IMR-90 (cell line): ENCODE results near the gene ASB13. TPM values are rescaled to one million over a fixed set of nuclear protein-coding genes. Genes with fewer than 3 reads are reported as not detected.

Experiments
- ATAC-seq: fragments of 200-7000 bp; cut with Tn5 transposase; 2 replicates; pipeline ENCODE4 v1.9.1; 2020; ENCODE audit warnings: low read depth, mild to moderate bottlenecking, moderate library complexity
- BruUV-seq: library from RNA; stranded (reverse); fragments of 400-500 nt; replicated peaks from 2 replicates; lab custom pipeline; 2021; lab: Mats Ljungman, UMichigan
- CTCF ChIA-PET: fragments of 300-600 bp; formaldehyde crosslinking; extraction: SDS; loops from one replicate; lab custom pipeline; 2021; ENCODE audit warnings: antibody characterized with exemption; lab: Yijun Ruan, JAX
- POLR2A ChIA-PET: fragments of 300-600 bp; sonication (Branson Sonifier 250); formaldehyde crosslinking; loops from one replicate; lab custom pipeline; 2022; ENCODE audit warnings: antibody characterized with exemption; ENCODE audit not compliant: unreplicated experiment; lab: Charles Lee
- DNase-seq: peaks from one replicate; pipeline ENCODE4 v3.0.0; 2013
- H2AFZ ChIP-seq: replicated peaks from 2 replicates; pipeline ENCODE3; 2013; ENCODE audit warnings: low read length, mild to moderate bottlenecking; ENCODE audit not compliant: poor library complexity
- H2AK5ac ChIP-seq: 2 replicates; pipeline ENCODE4 v1.6.1; 2013; ENCODE audit warnings: low read depth, low read length, inconsistent platforms
- H2AK9ac ChIP-seq: replicated peaks from 2 replicates; pipeline ENCODE3; 2013; ENCODE audit warnings: mild to moderate bottlenecking, low read depth, low read length, moderate library complexity; ENCODE audit not compliant: poor library complexity
- H2BK120ac ChIP-seq: 2 replicates; pipeline ENCODE4 v1.6.1; 2013; ENCODE audit warnings: low read depth, low read length, inconsistent platforms
- H2BK15ac ChIP-seq: 3 replicates; pipeline ENCODE4 v1.6.1; 2013; ENCODE audit warnings: low read depth, low read length, inconsistent platforms
- H2BK20ac ChIP-seq: 2 replicates; pipeline ENCODE4 v1.6.1; 2013; ENCODE audit warnings: low read depth, mild to moderate bottlenecking, inconsistent platforms, low read length, moderate library complexity
- H2BK5ac ChIP-seq: 2 replicates; pipeline ENCODE4 v1.6.1; 2013; ENCODE audit warnings: mild to moderate bottlenecking, low read depth, low read length, inconsistent platforms; ENCODE audit not compliant: poor library complexity, severe bottlenecking
- H3K14ac ChIP-seq: replicated peaks from 2 replicates; pipeline ENCODE4 v1.6.1; 2013; ENCODE audit warnings: low read depth, low read length, inconsistent platforms
- H3K18ac ChIP-seq: 2 replicates; pipeline ENCODE4 v1.6.1; 2013; ENCODE audit warnings: low read depth, low read length, control low read depth
- H3K23ac ChIP-seq: 2 replicates; pipeline ENCODE4 v1.6.1; 2013; ENCODE audit warnings: low read depth, low read length, inconsistent platforms
- H3K27ac ChIP-seq: 2 replicates; pipeline ENCODE4 v1.5.1; 2013; ENCODE audit warnings: mild to moderate bottlenecking, control low read depth, low read length; ENCODE audit not compliant: insufficient read depth
- H3K27me3 ChIP-seq: 2 replicates; pipeline ENCODE4 v1.6.1; 2013; ENCODE audit warnings: low read length; ENCODE audit not compliant: control insufficient read depth, insufficient read depth
- H3K36me3 ChIP-seq: 2 replicates; pipeline ENCODE4 v1.6.1; 2013; ENCODE audit warnings: low read length, mixed read lengths; ENCODE audit not compliant: control insufficient read depth, insufficient read depth
- H3K4ac ChIP-seq: 2 replicates; pipeline ENCODE4 v1.6.1; 2013; ENCODE audit warnings: low read depth, low read length, inconsistent platforms
- H3K4me1 ChIP-seq: 2 replicates; pipeline ENCODE4 v1.6.1; 2013; ENCODE audit warnings: low read length, mixed read lengths; ENCODE audit not compliant: control insufficient read depth, insufficient read depth
- H3K4me2 ChIP-seq: 2 replicates; pipeline ENCODE4 v1.6.1; 2013; ENCODE audit warnings: low read depth, mild to moderate bottlenecking, control low read depth, low read length, moderate library complexity
- H3K4me3 ChIP-seq: 2 replicates; pipeline ENCODE4 v1.5.1; 2013; ENCODE audit warnings: low read depth, mild to moderate bottlenecking, control low read depth, low read length, moderate library complexity; ENCODE audit not compliant: insufficient read depth
- H3K56ac ChIP-seq: 2 replicates; pipeline ENCODE4 v1.6.1; 2013; ENCODE audit warnings: low read length, inconsistent platforms; ENCODE audit not compliant: insufficient read depth; ENCODE audit errors: extremely low read depth
- H3K79me1 ChIP-seq, 2 experiments: 2 replicates each; pipeline ENCODE4 v1.6.1; 2013; ENCODE audit warnings: low read length in 2 of 2, inconsistent platforms in 1 of 2, low read depth in 1 of 2
- H3K9ac ChIP-seq: 2 replicates; pipeline ENCODE4 v1.6.1; 2013; ENCODE audit warnings: low read depth, low read length, control low read depth
- H3K9me1 ChIP-seq: 2 replicates; pipeline ENCODE4 v1.6.1; 2013; ENCODE audit warnings: low read length, inconsistent platforms; ENCODE audit not compliant: insufficient read depth
- H3K9me3 ChIP-seq: 2 replicates; pipeline ENCODE4 v1.6.1; 2013; ENCODE audit warnings: low read length; ENCODE audit not compliant: control insufficient read depth, insufficient read depth
- H4K20me1 ChIP-seq: 2 replicates; pipeline ENCODE4 v1.6.1; 2013; ENCODE audit warnings: low read length, inconsistent platforms; ENCODE audit not compliant: insufficient read depth
- H4K5ac ChIP-seq: 2 replicates; pipeline ENCODE4 v1.6.1; 2013; ENCODE audit warnings: mild to moderate bottlenecking, low read depth, low read length, control low read depth
- H4K8ac ChIP-seq, 2 experiments: 2 replicates each; pipeline ENCODE4 v1.6.1; 2013; ENCODE audit warnings: low read depth in 2 of 2, low read length in 2 of 2, control low read depth in 1 of 2, inconsistent platforms in 1 of 2
- H4K91ac ChIP-seq: 2 replicates; pipeline ENCODE4 v1.6.1; 2013; ENCODE audit warnings: low read depth, low read length, inconsistent platforms; ENCODE audit not compliant: insufficient read depth
- BHLHE40 ChIP-seq: fragments of 150-350 bp; IDR thresholded peaks from 2 replicates; pipeline ENCODE4 v1.6.1; 2016; ENCODE audit warnings: mild to moderate bottlenecking, low read depth, low read length
- CHD1 ChIP-seq: IDR thresholded peaks from 2 replicates; pipeline ENCODE4 v1.6.1; 2012; ENCODE audit warnings: low read depth, low read length, improper control_type of control experiment
- CTCF ChIP-seq: conservative IDR thresholded peaks from 2 replicates; pipeline ENCODE4 v1.5.1; 2012; ENCODE audit warnings: mild to moderate bottlenecking, low read depth, low read length, improper control_type of control experiment
- ELK1 ChIP-seq: fragments of 150-350 bp; IDR thresholded peaks from 2 replicates; pipeline ENCODE4 v1.6.1; 2016; ENCODE audit warnings: low read depth, mild to moderate bottlenecking, low read length, moderate library complexity, borderline replicate concordance
- FOS ChIP-seq: fragments of 150-350 bp; IDR thresholded peaks from 2 replicates; pipeline ENCODE4 v1.6.1; 2016; ENCODE audit warnings: low read depth, low read length
- NFE2L2 ChIP-seq: fragments of 150-350 bp; IDR thresholded peaks from 2 replicates; pipeline ENCODE4 v1.6.1; 2016; ENCODE audit warnings: low read depth, mild to moderate bottlenecking, low read length
- POLR2A ChIP-seq: IDR thresholded peaks from 2 replicates; pipeline ENCODE4 v1.6.1; 2012; ENCODE audit warnings: mild to moderate bottlenecking, low read depth, low read length
- RAD21 ChIP-seq: IDR thresholded peaks from 2 replicates; pipeline ENCODE4 v1.6.1; 2012; ENCODE audit warnings: low read length, improper control_type of control experiment
- RCOR1 ChIP-seq: IDR thresholded peaks from 2 replicates; pipeline ENCODE4 v1.6.1; 2012; ENCODE audit warnings: mild to moderate bottlenecking, low read length, improper control_type of control experiment; ENCODE audit not compliant: insufficient replicate concordance
- SMC3 ChIP-seq: fragments of 150-350 bp; IDR thresholded peaks from 2 replicates; pipeline ENCODE4 v1.6.1; 2016; ENCODE audit warnings: low read depth, mild to moderate bottlenecking, antibody characterized with exemption, low read length, moderate library complexity
- WGBS, 2 experiments: methylation state at CpG; one replicate each; pipeline versions ENCODE4 v1.1.5 to v1.1.7; 2013; ENCODE audit warnings: missing lambda C conversion rate in 2 of 2; ENCODE audit not compliant: insufficient read length in 1 of 2; ENCODE audit errors: extremely low coverage in 2 of 2; 5-methylcytosine and 5-hydroxymethylcytosine counted together
- dilution Hi-C: fragments of 300-500 bp; cut with HindIII; formaldehyde crosslinking; loops from one replicate; pipeline ENCODE4 v1.14.3; 2018; ENCODE audit warnings: low sequenced_read_pairs; ENCODE audit not compliant: unreplicated experiment
- in situ Hi-C: fragments of 300-500 bp; cut with MboI; formaldehyde crosslinking; loops from 3 replicates; pipeline ENCODE4 v1.14.3; 2019; ENCODE audit warnings: low sequenced_read_pairs, inconsistent platforms, mixed read lengths
- intact Hi-C: fragments of 100-400 bp; cut with micrococcal nuclease; formaldehyde crosslinking; loops from 2 replicates; pipeline ENCODE4 v1.10.0; 2022
- polyA plus RNA-seq, 3 experiments: library from polyadenylated mRNA; depleted of rRNA; stranded (reverse); fragments of >200 nt; gene quantifications; 2 replicates each; pipeline ENCODE4 v1.2.3, GENCODE V29; 2012; ENCODE audit warnings: low replicate concordance in 1 of 3
- total RNA-seq: library from RNA; depleted of rRNA; stranded (reverse); fragments of >200 nt; gene quantifications from 2 replicates; pipeline ENCODE4 v1.2.3, GENCODE V29; 2012

Gene ASB13
- total and polyA plus RNA-seq, 2 of the 4 experiments (the other 2 are of a cell fraction) = 4.6 to 6.3 TPM

- intact Hi-C loops = loop anchor here (1.0 to 10.0 kb wide), 6 partner anchors 76 to 806 kb away; no protein-coding TSS in a partner anchor
These were observed 43.2 kb downstream of the ASB13 start for GRCh38 chr10:5623081-5623748.

More at GRCh38 chr10:5623081-5623748, 43.2 kb downstream of the ASB13 start:
- H3K23ac ChIP-seq = no peak overlapping the region
- ATAC-seq = peak; percentile 99
- dilution Hi-C loops (no loop called here), in situ Hi-C loops (loop anchor here (5.0 to 25.0 kb wide), 2 partner anchors 181 to 786 kb away; partner anchors contain the start of gene AKR1E2)
- H3K4me3 ChIP-seq = no peak overlapping the region
- H3K18ac ChIP-seq = peak overlapping the region; percentile 25; the same call in 1 of the 2 replicates
- H2AFZ ChIP-seq = peak overlapping the region; percentile 91
- H3K36me3 ChIP-seq = no peaks in the 10 kb centered on the region
- peak overlapping the region; percentile 58 for H3K9ac ChIP-seq
- H3K4ac ChIP-seq = peak overlapping the region; percentile 86; the same call in 1 of the 2 replicates
- BruUV-seq = no TSS peak
- peak overlapping the region; percentile 77 for H2AK5ac ChIP-seq
- no peaks in the 10 kb centered on the region for H4K20me1 ChIP-seq
- no peak overlapping the region for H3K56ac ChIP-seq
- no peaks in the 10 kb centered on the region for H3K9me1 ChIP-seq
- DNase-seq = peak; percentile 74
- peak overlapping the region; percentile 34; the same call in 1 of the 2 replicates for H3K27ac ChIP-seq
- 2% methylated on average over 15 of the region's 19 CpGs; no CpG with 5 or more reads in 1 of the 2 experiments for WGBS, 2 experiments
- peak overlapping the region; percentile 77 for H2AK9ac ChIP-seq
- H3K4me1 ChIP-seq = peaks cover 2% of the 10 kb centered on the region
- H2BK15ac ChIP-seq = no peak overlapping the region
- H3K27me3 ChIP-seq = no peaks in the 10 kb centered on the region
- H2BK20ac ChIP-seq = peak overlapping the region; percentile 66; the same call in 1 of the 2 replicates
- TF ChIP-seq SMC3 (peak; percentile 98), ELK1 (no peak), CTCF (peak; percentile 90), NFE2L2 (no peak), RAD21 (peak; percentile 99), FOS (no peak), BHLHE40 (no peak), RCOR1 (peak; percentile 59), POLR2A (0 out of 2 replicates have a peak, but pooled peaks have one; percentile 44), CHD1 (no peak)
- H3K4me2 ChIP-seq = no peak overlapping the region; the same call in 1 of the 2 replicates
- POLR2A ChIA-PET = no interaction called here
- CTCF ChIA-PET = interaction anchor here (0.6 to 2.9 kb wide), 26 partner anchors 8 to 1933 kb away, joined by 3 to 48 read pairs (median 4); no protein-coding TSS in a partner anchor
- H3K9me3 ChIP-seq = no peaks in the 10 kb centered on the region
- H4K5ac ChIP-seq = peak overlapping the region; percentile 88
- peak overlapping the region; percentile 64 for H4K91ac ChIP-seq
- H2BK5ac ChIP-seq = peak overlapping the region; percentile 81
- peak overlapping the region; percentile 94 for H2BK120ac ChIP-seq
- peak overlapping the region; percentile 82; the same call in 1 of the 2 replicates for H3K14ac ChIP-seq
- H4K8ac ChIP-seq = peak overlapping the region; percentile 60 to 92; a peak in 3 of 4 replicates
- H3K79me1 ChIP-seq = no peaks in the 10 kb centered on the region
